K562 (cell line): ENCODE data around the gene PPP3CB. TPM values are rescaled to one million over a fixed set of nuclear protein-coding genes. Genes with fewer than 3 reads are reported as not detected.

Experiments used
- BRCA1 ChIP-seq, 2 experiments: fragments of 450-650 bp in 1 of 2; sonication (generic) in 1 of 2; formaldehyde crosslinking in 1 of 2; IDR thresholded peaks; 2 replicates each; pipeline versions ENCODE4 v1.5.0 to v1.6.1; 2017 to 2020; ENCODE audit warnings: mild to moderate bottlenecking in 1 of 2, missing genetic modification reagents in 1 of 2
- L3MBTL2 ChIP-seq: fragments of 450-650 bp; IDR thresholded peaks from 2 replicates; pipeline ENCODE4 v1.6.1; 2016; ENCODE audit warnings: mild to moderate bottlenecking, moderate library complexity
- LEF1 ChIP-seq: fragments of 450-650 bp; IDR thresholded peaks from 2 replicates; pipeline ENCODE4 v1.6.1; 2016; ENCODE audit warnings: mild to moderate bottlenecking
- MAZ ChIP-seq, 2 experiments: fragments of 450-650 bp in 1 of 2; sonication (generic) in 1 of 2; formaldehyde crosslinking; IDR thresholded peaks in 1 of 2; conservative IDR thresholded peaks in 1 of 2; 2 replicates each; pipeline versions ENCODE4 v1.4.0 to v1.5.0; 2020; ENCODE audit warnings: mild to moderate bottlenecking in 1 of 2, missing genetic modification reagents in 1 of 2
- NR2F6 ChIP-seq: fragments of 450-650 bp; formaldehyde crosslinking; IDR thresholded peaks from 2 replicates; pipeline ENCODE4 v1.4.0; 2020; ENCODE audit warnings: mild to moderate bottlenecking
- PCBP1 ChIP-seq: fragments of 200-400 bp; formaldehyde crosslinking; IDR thresholded peaks from 2 replicates; pipeline ENCODE4 v1.6.1; 2018; ENCODE audit warnings: mild to moderate bottlenecking, low read depth, low read length; ENCODE audit not compliant: poor library complexity, severe bottlenecking
- PHB2 ChIP-seq: fragments of 450-650 bp; IDR thresholded peaks from 2 replicates; pipeline ENCODE4 v1.6.1; 2017; ENCODE audit warnings: low read depth
- PTRF ChIP-seq: fragments of 450-650 bp; IDR thresholded peaks from 2 replicates; pipeline ENCODE4 v1.6.1; 2016; ENCODE audit warnings: mild to moderate bottlenecking, missing genetic modification characterization, missing compliant biosample characterization
- RBM25 ChIP-seq: fragments of 200-400 bp; formaldehyde crosslinking; IDR thresholded peaks from 2 replicates; pipeline ENCODE4 v1.6.1; 2018; ENCODE audit warnings: low read length, low read depth, moderate library complexity; ENCODE audit not compliant: severe bottlenecking
- SETDB1 ChIP-seq: IDR thresholded peaks from one replicate; pipeline ENCODE4 v1.6.1; 2012; ENCODE audit warnings: low read length, control low read depth, inconsistent platforms
- SLC30A9 ChIP-seq: fragments of 250-450 bp; sonication (Bioruptor Pico); IDR thresholded peaks from 2 replicates; pipeline ENCODE4 v1.8.0; 2022; ENCODE audit warnings: mild to moderate bottlenecking, moderate library complexity
- SMAD2 ChIP-seq: fragments of 150-350 bp; IDR thresholded peaks from 2 replicates; pipeline ENCODE4 v1.6.1; 2014; ENCODE audit warnings: low read depth, mild to moderate bottlenecking, low read length
- TCF7L2 ChIP-seq: fragments of 150-350 bp; IDR thresholded peaks from 2 replicates; pipeline ENCODE4 v1.6.1; 2016; ENCODE audit warnings: low read depth, mild to moderate bottlenecking, low read length, moderate library complexity
- ZNF282 ChIP-seq: sonication (generic); formaldehyde crosslinking; IDR thresholded peaks from 2 replicates; pipeline ENCODE4 v1.8.1; 2023; ENCODE audit warnings: missing genetic modification reagents
- ZNF57 ChIP-seq: fragments of 450-650 bp; formaldehyde crosslinking; IDR thresholded peaks from 2 replicates; pipeline ENCODE4 v1.4.0; 2020; ENCODE audit warnings: mild to moderate bottlenecking, moderate library complexity
- ZNF764 ChIP-seq: fragments of 250-450 bp; sonication (Bioruptor Pico); IDR thresholded peaks from 2 replicates; pipeline ENCODE4 v1.4.0; 2020; ENCODE audit warnings: low read depth, mild to moderate bottlenecking, moderate library complexity
- polyA plus RNA-seq, 8 experiments: library from polyadenylated mRNA; depleted of rRNA in 4 of 8; stranded (reverse) in 5 of 8; unstranded in 3 of 8; fragments of >200 nt; fragmentation: Nextera tagmentation in 2 of 8; fragmentation: Illumina TruSeq in 1 of 8; extraction: Ambion mirVana in 2 of 8; extraction: Trizol in 1 of 8; gene quantifications; 2 replicates each; pipeline versions ENCODE4 v1.2.1 to v1.2.3, GENCODE V29; 2011 to 2014; ENCODE audit warnings: inconsistent platforms in 1 of 8, missing spikeins in 1 of 8
- total RNA-seq, 7 experiments: library from RNA; depleted of rRNA in 6 of 7; stranded (reverse); fragments of >200 nt in 6 of 7; fragmentation: Illumina TruSeq in 2 of 7; extraction: Trizol in 2 of 7; gene quantifications; 2 replicates each; pipeline versions ENCODE4 v1.2.1 to v1.2.3, GENCODE V29; 2011 to 2021; ENCODE audit warnings: low replicate concordance in 1 of 7
- TF ChIP-seq, protein P1 (sequence below), 2 experiments: fragments of 200-800 bp in 1 of 2; sonication (Bioruptor generic) in 1 of 2; sonication (generic) in 1 of 2; formaldehyde crosslinking in 1 of 2; IDR thresholded peaks in 1 of 2; conservative IDR thresholded peaks in 1 of 2; 2 replicates each; pipeline versions ENCODE4 v1.5.0 to v1.6.1; 2016 to 2020; ENCODE audit warnings: missing compliant biosample characterization in 1 of 2, missing genetic modification characterization in 1 of 2, missing genetic modification reagents in 1 of 2
- TF ChIP-seq, protein P2 (sequence below), 2 experiments: fragments of 450-650 bp; IDR thresholded peaks; 2 replicates each; pipeline ENCODE4 v1.6.1; 2018; ENCODE audit warnings: mild to moderate bottlenecking in 2 of 2, low read depth in 1 of 2; ENCODE audit not compliant: partially characterized antibody in 2 of 2
- TF ChIP-seq, protein P3 (sequence below): fragments of 250-450 bp; sonication (Bioruptor Pico); IDR thresholded peaks from 2 replicates; pipeline ENCODE4 v1.8.0; 2022; ENCODE audit warnings: inconsistent platforms
- TF ChIP-seq, protein P4 (sequence below): sonication (generic); formaldehyde crosslinking; IDR thresholded peaks from 2 replicates; pipeline ENCODE4 v1.8.1; 2022; ENCODE audit warnings: missing genetic modification reagents

PPP3CB gene
- total and polyA plus RNA-seq, 9 of the 15 experiments (the other 6 are each of a cell fraction or from before 2014, with no cell fraction given) = 9.6 to 27.6 (median 17.8) TPM

DNA sequence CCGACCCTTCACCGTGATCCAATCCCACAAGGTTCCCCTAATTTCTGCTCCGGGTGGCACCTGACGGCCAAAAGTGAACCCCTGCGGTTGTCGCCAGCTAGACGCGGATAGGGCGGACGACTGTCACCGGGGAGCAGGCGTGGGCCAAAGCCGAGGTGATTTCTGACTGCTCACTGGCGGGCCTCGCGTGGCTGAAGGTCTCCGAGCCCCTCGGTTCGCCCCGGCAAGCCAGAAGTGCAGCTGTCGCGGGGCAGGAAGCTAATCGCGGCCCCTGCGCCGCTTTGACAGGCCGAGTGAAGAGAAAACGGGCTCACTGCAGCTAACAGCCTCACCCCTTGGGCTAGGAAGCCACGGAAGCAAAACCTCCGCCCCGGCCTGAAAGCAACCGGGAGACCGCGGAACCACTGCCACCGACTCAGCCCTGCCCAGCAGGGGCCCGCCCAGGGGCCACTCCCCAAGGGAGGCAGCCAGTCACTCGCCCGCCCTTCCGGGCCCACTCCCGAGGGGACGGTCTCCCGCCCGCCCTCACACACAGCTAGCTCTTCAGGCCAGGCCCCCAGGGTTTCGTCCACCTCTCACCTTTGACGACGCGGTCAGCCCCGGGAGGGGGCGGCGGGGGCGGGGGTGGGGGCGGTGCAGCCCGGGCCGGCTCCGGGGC lies 469 bp downstream of the PPP3CB start (continued):
- TF ChIP-seq, protein P1, sequence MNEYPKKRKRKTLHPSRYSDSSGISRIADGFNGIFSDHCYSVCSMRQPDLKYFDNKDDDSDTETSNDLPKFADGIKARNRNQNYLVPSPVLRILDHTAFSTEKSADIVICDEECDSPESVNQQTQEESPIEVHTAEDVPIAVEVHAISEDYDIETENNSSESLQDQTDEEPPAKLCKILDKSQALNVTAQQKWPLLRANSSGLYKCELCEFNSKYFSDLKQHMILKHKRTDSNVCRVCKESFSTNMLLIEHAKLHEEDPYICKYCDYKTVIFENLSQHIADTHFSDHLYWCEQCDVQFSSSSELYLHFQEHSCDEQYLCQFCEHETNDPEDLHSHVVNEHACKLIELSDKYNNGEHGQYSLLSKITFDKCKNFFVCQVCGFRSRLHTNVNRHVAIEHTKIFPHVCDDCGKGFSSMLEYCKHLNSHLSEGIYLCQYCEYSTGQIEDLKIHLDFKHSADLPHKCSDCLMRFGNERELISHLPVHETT (CRISPR knock-in tag; conservative IDR thresholded peaks at IDR 0.05 in 1 of 2, IDR thresholded peaks at IDR 0.05 in 1 of 2) = peak in 1 of 2 experiments; percentile 100; a peak in 3 of 4 replicates
- no peak for TF ChIP-seq ZNF57 (CRISPR knock-in tag)
- no peak for TF ChIP-seq ZNF282 (CRISPR knock-in tag)
- no peak; the same call in 1 of the 2 replicates for TF ChIP-seq LEF1
- TF ChIP-seq TCF7L2 = no peak
- TF ChIP-seq BRCA1 (IDR thresholded peaks at IDR 0.05) = no peak
- no peak for TF ChIP-seq BRCA1 (CRISPR knock-in tag; IDR thresholded peaks at IDR 0.05)
- no peak for TF ChIP-seq SLC30A9 (CRISPR knock-in tag)
- TF ChIP-seq ZNF764 = no peak
- TF ChIP-seq, protein P2, sequence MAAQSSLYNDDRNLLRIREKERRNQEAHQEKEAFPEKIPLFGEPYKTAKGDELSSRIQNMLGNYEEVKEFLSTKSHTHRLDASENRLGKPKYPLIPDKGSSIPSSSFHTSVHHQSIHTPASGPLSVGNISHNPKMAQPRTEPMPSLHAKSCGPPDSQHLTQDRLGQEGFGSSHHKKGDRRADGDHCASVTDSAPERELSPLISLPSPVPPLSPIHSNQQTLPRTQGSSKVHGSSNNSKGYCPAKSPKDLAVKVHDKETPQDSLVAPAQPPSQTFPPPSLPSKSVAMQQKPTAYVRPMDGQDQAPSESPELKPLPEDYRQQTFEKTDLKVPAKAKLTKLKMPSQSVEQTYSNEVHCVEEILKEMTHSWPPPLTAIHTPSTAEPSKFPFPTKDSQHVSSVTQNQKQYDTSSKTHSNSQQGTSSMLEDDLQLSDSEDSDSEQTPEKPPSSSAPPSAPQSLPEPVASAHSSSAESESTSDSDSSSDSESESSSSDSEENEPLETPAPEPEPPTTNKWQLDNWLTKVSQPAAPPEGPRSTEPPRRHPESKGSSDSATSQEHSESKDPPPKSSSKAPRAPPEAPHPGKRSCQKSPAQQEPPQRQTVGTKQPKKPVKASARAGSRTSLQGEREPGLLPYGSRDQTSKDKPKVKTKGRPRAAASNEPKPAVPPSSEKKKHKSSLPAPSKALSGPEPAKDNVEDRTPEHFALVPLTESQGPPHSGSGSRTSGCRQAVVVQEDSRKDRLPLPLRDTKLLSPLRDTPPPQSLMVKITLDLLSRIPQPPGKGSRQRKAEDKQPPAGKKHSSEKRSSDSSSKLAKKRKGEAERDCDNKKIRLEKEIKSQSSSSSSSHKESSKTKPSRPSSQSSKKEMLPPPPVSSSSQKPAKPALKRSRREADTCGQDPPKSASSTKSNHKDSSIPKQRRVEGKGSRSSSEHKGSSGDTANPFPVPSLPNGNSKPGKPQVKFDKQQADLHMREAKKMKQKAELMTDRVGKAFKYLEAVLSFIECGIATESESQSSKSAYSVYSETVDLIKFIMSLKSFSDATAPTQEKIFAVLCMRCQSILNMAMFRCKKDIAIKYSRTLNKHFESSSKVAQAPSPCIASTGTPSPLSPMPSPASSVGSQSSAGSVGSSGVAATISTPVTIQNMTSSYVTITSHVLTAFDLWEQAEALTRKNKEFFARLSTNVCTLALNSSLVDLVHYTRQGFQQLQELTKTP (IDR thresholded peaks at IDR 0.05; ENCODE audit: low read depth in 1 of 2, partially characterized antibody in 2 of 2) = peak in 1 of 2 experiments; percentile 49
- no peak for TF ChIP-seq SETDB1
- TF ChIP-seq PTRF (tag) = no peak
- no peak for TF ChIP-seq NR2F6 (CRISPR knock-in tag)
- TF ChIP-seq SMAD2 = no peak
- peak; percentile 71; the same call in 1 of the 2 replicates for TF ChIP-seq L3MBTL2
- TF ChIP-seq, protein P3, sequence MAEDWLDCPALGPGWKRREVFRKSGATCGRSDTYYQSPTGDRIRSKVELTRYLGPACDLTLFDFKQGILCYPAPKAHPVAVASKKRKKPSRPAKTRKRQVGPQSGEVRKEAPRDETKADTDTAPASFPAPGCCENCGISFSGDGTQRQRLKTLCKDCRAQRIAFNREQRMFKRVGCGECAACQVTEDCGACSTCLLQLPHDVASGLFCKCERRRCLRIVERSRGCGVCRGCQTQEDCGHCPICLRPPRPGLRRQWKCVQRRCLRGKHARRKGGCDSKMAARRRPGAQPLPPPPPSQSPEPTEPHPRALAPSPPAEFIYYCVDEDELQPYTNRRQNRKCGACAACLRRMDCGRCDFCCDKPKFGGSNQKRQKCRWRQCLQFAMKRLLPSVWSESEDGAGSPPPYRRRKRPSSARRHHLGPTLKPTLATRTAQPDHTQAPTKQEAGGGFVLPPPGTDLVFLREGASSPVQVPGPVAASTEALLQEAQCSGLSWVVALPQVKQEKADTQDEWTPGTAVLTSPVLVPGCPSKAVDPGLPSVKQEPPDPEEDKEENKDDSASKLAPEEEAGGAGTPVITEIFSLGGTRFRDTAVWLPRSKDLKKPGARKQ (CRISPR knock-in tag) = no peak
- TF ChIP-seq, protein P4, sequence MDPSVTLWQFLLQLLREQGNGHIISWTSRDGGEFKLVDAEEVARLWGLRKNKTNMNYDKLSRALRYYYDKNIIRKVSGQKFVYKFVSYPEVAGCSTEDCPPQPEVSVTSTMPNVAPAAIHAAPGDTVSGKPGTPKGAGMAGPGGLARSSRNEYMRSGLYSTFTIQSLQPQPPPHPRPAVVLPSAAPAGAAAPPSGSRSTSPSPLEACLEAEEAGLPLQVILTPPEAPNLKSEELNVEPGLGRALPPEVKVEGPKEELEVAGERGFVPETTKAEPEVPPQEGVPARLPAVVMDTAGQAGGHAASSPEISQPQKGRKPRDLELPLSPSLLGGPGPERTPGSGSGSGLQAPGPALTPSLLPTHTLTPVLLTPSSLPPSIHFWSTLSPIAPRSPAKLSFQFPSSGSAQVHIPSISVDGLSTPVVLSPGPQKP (CRISPR knock-in tag) = no peak
- no peak for TF ChIP-seq PCBP1
- TF ChIP-seq MAZ (CRISPR knock-in tag; conservative IDR thresholded peaks at IDR 0.05 in 1 of 2, IDR thresholded peaks at IDR 0.05 in 1 of 2) = peak; percentile 76 to 91
- no peak for TF ChIP-seq RBM25
- TF ChIP-seq PHB2 = no peak
